ENCODE results near the gene HIBADH.

Gene HIBADH

GRCh38 chr7:27491534-27491933, 171.1 kb downstream of the HIBADH start:
- no peak for DNase-seq (ENCODE audit: low read depth)

GRCh38 chr7:27487509-27487908, 175.2 kb downstream of the HIBADH start:
- DNase-seq (ENCODE audit: low read depth) = no peak

- DNase-seq (ENCODE audit: low read depth) = no peak
Observed at GRCh38 chr7:27484451-27484850, 178.2 kb downstream of the HIBADH start.

- no peak for DNase-seq (ENCODE audit: low read depth)
Observed at GRCh38 chr7:27482219-27482618, 180.5 kb downstream of the HIBADH start.

GRCh38 chr7:27478556-27478955, 184.1 kb downstream of the HIBADH start:
- no peak for DNase-seq (ENCODE audit: low read depth)

GRCh38 chr7:27478084-27478483, 184.6 kb downstream of the HIBADH start:
- DNase-seq (ENCODE audit: low read depth) = no peak

- DNase-seq (ENCODE audit: low read depth) = no peak
Observed at GRCh38 chr7:27476493-27476892, 186.2 kb downstream of the HIBADH start.
